Breast epithelium (tissue), 4 donors: ENCODE measurements around the gene SPP2. TPM values are rescaled to one million over a fixed set of nuclear protein-coding genes. Genes with fewer than 3 reads are reported as not detected.

Source experiments
- DNase-seq, 2 donors: peaks; one replicate each; pipeline ENCODE4 v3.0.0-alpha.2; 2019; ENCODE audit warnings: low spot score in 2 of 2
- H3K27ac ChIP-seq, 2 donors: fragments of 200-600 bp; sonication (generic) in 1 of 2; one replicate each; pipeline ENCODE4 v1.5.1; 2016 to 2019; ENCODE audit warnings: mild to moderate bottlenecking in 1 of 2
- H3K27me3 ChIP-seq, 2 donors: fragments of 200-600 bp; sonication (generic) in 1 of 2; one replicate each; pipeline versions ENCODE4 v1.5.1 to v1.6.0; 2017 to 2019; ENCODE audit warnings: control low read depth in 1 of 2, mild to moderate bottlenecking in 1 of 2
- H3K36me3 ChIP-seq: fragments of 200-600 bp; one replicate; pipeline ENCODE4 v1.5.1; 2019
- H3K4me1 ChIP-seq, 2 donors: fragments of 200-600 bp; sonication (generic); one replicate each; pipeline ENCODE4 v1.5.1; 2016 to 2019; ENCODE audit warnings: control low read depth in 1 of 2
- H3K4me3 ChIP-seq, 3 donors: fragments of 200-600 bp; sonication (generic); 1 replicate in 2 of 3; 2 replicates in 1 of 3; pipeline ENCODE4 v1.5.1; 2016 to 2019; ENCODE audit warnings: mild to moderate bottlenecking in 3 of 3, moderate library complexity in 2 of 3
- H3K9me3 ChIP-seq, 2 donors: fragments of 200-600 bp; sonication (generic) in 1 of 2; one replicate each; pipeline ENCODE4 v1.5.1; 2016 to 2019; ENCODE audit warnings: control low read depth in 1 of 2
- CTCF ChIP-seq, 3 donors: fragments of 450-650 bp; IDR thresholded peaks; one replicate each; pipeline ENCODE4 v1.5.1; 2016 to 2017; ENCODE audit warnings: antibody characterized with exemption in 3 of 3, mild to moderate bottlenecking in 3 of 3, moderate library complexity in 3 of 3
- POLR2A ChIP-seq: fragments of 450-650 bp; IDR thresholded peaks from one replicate; pipeline ENCODE4 v1.6.1; 2016; ENCODE audit warnings: antibody characterized with exemption, mild to moderate bottlenecking, moderate library complexity
- POLR2AphosphoS5 ChIP-seq, 3 donors: sonication (generic); formaldehyde crosslinking; IDR thresholded peaks; one replicate each; pipeline ENCODE4 v1.6.1; 2017; ENCODE audit warnings: antibody characterized with exemption in 3 of 3
- intact Hi-C: fragments of 100-400 bp; cut with DNase I; formaldehyde crosslinking; loops from one replicate; pipeline ENCODE4 v1.15.1; 2023; ENCODE audit warnings: low total_unique reads
- total RNA-seq, 3 donors: library from RNA; depleted of rRNA; stranded (reverse); fragments of >200 nt; gene quantifications; one replicate each; pipeline ENCODE4 v1.1.0, GENCODE V29; 2016

SPP2 gene
- total RNA-seq, 3 donors from 2014 or later: not detected

GRCh38 chr2:234075947-234076346, 25.4 kb downstream of the SPP2 start:
- no peak overlapping the region for H3K4me3 ChIP-seq
- no peaks in the 10 kb centered on the region for H3K36me3 ChIP-seq
- intact Hi-C loops: no loop called here
- H3K27me3 ChIP-seq: no peaks in the 10 kb centered on the region
- H3K4me1 ChIP-seq: no peaks in the 10 kb centered on the region
- no peak for DNase-seq
- TF ChIP-seq POLR2A (no peak), POLR2AphosphoS5 (IDR thresholded peaks at IDR 0.05) (no peak), CTCF (IDR thresholded peaks at IDR 0.05) (no peak)
- no peak overlapping the region for H3K27ac ChIP-seq
- no peaks in the 10 kb centered on the region for H3K9me3 ChIP-seq

GRCh38 chr2:234076451-234076850, 25.9 kb downstream of the SPP2 start:
- Histone ChIP-seq H3K4me1 (no peaks in the 10 kb centered on the region), H3K27me3 (no peaks in the 10 kb centered on the region), H3K36me3 (no peaks in the 10 kb centered on the region), H3K27ac (no peak overlapping the region), H3K4me3 (no peak overlapping the region), H3K9me3 (no peaks in the 10 kb centered on the region)
- intact Hi-C loops: no loop called here
- TF ChIP-seq POLR2AphosphoS5 (IDR thresholded peaks at IDR 0.05) (no peak), CTCF (IDR thresholded peaks at IDR 0.05) (no peak), POLR2A (no peak)
- no peak for DNase-seq

- Histone ChIP-seq H3K4me1 (no peaks in the 10 kb centered on the region), H3K27me3 (no peaks in the 10 kb centered on the region), H3K9me3 (no peaks in the 10 kb centered on the region), H3K27ac (no peak overlapping the region), H3K4me3 (no peak overlapping the region), H3K36me3 (no peaks in the 10 kb centered on the region)
- no peak for DNase-seq
- no peak for TF ChIP-seq POLR2AphosphoS5 (IDR thresholded peaks at IDR 0.05)
- intact Hi-C loops: no loop called here
Observed at GRCh38 chr2:234078129-234078528, 27.6 kb downstream of the SPP2 start.

- TF ChIP-seq CTCF (IDR thresholded peaks at IDR 0.05): no peak
- no peak for TF ChIP-seq POLR2AphosphoS5 (IDR thresholded peaks at IDR 0.05)
- TF ChIP-seq POLR2A: no peak
- peak overlapping the region; percentile 3 to 72 for H3K27ac ChIP-seq
- intact Hi-C loops: no loop called here
Observed at GRCh38 chr2:234081970-234082822, 31.7 kb downstream of the SPP2 start.

GRCh38 chr2:234083572-234084348, 33.3 kb downstream of the SPP2 start:
- H3K36me3 ChIP-seq: no peaks in the 10 kb centered on the region
- DNase-seq: no peak
- H3K27ac ChIP-seq: peak overlapping the region in 1 of 2 donors; percentile 72
- H3K4me1 ChIP-seq: no peaks in the 10 kb centered on the region
- H3K27me3 ChIP-seq: no peaks in the 10 kb centered on the region
- TF ChIP-seq CTCF (IDR thresholded peaks at IDR 0.05) (no peak), POLR2AphosphoS5 (IDR thresholded peaks at IDR 0.05) (no peak), POLR2A (no peak)
- no peak overlapping the region for H3K4me3 ChIP-seq
- no peaks in the 10 kb centered on the region for H3K9me3 ChIP-seq
- intact Hi-C loops: no loop called here

More at GRCh38 chr2:234081970-234082822, 31.7 kb downstream of the SPP2 start:
- H3K4me3 ChIP-seq: no peak overlapping the region
- no peaks in the 10 kb centered on the region for H3K36me3 ChIP-seq
- H3K27me3 ChIP-seq: no peaks in the 10 kb centered on the region
- no peaks in the 10 kb centered on the region for H3K9me3 ChIP-seq
- no peaks in the 10 kb centered on the region for H3K4me1 ChIP-seq
- DNase-seq: peak in 1 of 2 donors; percentile 76
